A172 (cell line): Measurements from ENCODE around the gene FAM163A. TPM values are rescaled to one million over a fixed set of nuclear protein-coding genes. Genes with fewer than 3 reads are reported as not detected.
A peak's percentile ranks its signal among the peaks of the same experiment; 100 is the strongest.
"Not testable (repeated sequence)": the region's sequence is repeated elsewhere in the genome, so short reads cannot be mapped to it uniquely, and the experiment has no call there.

Experiments
- DNase-seq: peaks from one replicate; pipeline ENCODE4 v3.0.0-alpha.2; 2015; ENCODE audit warnings: low spot score
- total RNA-seq: library from RNA; depleted of rRNA; stranded (reverse); fragments of >200 nt; shearing (Covaris generic); gene quantifications from 2 replicates; pipeline ENCODE4 v1.2.3, GENCODE V29; 2014; rRNA removed

Gene FAM163A
- 0.10 and 0.24 TPM in 2 replicates for total RNA-seq

DNA sequence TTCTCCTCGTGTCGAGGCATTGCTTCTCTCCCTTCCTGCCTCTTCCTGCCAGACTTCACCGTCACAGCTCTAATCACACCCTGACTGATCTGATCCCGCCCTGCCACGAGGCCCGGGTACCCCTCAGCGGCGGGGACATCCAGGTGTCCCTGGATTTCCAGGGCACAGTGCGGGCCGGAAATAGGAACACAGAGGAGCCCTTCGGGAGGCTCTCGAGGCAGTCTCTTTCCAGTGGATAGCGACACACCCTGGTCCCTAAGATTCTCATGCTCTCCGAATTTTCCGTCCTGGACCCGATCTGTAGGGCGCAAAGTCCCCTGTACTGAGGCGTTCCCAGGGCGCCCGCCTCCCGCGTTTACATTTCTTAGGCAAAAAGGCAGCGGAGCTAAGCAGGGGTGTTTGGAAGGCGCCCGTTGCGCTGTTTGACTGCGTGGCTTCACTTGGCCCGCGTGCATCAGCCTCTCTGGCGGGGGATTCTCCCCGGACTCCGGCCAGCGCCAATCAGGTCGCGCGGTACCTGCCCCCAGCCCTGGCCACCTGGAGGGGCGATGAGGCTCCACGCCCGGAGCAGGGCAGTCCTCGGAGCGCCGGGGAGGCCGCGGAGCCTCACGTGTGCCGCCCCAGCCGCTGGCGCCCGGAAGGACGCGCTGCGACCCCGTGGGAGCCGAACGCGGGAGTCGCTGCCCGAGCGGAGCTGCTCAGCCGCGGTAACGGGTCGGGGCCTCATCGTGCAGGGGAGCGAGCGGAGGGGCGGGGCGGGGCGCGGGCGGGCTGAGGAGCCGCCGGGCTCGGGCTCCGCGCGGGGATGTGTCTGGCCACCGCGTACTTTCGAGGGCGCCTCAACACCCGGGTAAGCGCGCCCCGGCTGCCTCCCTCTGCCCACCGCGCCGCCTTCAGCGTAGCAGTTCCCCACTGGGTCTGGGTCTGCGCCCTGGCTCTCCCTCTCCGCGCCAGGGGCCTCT, at the start of gene FAM163A:
FAM163A (plus strand) TSS at position 575 of the 962 bp plus-strand sequence. CDS start 69,807 bp downstream, outside the sequence.
- DNase-seq: no peak

DNA sequence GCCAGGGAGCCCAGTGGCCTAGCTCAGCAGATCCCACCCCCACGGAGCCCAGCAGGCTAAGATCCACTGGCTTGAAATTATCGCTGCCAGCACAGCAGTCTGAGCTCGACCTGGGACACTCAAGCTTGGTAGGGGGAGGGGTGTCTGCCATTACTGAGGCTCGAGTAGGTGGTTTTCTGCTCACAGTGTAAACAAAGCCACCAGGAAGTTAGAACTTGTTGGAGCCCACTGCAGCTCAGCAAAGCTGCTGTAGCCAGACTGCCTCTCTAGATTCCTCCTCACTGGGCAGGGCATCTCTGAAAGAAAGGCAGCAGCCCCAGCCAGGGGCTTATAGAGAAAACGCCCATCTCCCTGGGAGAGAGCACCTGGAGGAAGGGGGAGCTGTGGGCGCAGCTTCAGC, 48.6 kb upstream of the FAM163A start:
- not testable (repeated sequence) for DNase-seq

DNA sequence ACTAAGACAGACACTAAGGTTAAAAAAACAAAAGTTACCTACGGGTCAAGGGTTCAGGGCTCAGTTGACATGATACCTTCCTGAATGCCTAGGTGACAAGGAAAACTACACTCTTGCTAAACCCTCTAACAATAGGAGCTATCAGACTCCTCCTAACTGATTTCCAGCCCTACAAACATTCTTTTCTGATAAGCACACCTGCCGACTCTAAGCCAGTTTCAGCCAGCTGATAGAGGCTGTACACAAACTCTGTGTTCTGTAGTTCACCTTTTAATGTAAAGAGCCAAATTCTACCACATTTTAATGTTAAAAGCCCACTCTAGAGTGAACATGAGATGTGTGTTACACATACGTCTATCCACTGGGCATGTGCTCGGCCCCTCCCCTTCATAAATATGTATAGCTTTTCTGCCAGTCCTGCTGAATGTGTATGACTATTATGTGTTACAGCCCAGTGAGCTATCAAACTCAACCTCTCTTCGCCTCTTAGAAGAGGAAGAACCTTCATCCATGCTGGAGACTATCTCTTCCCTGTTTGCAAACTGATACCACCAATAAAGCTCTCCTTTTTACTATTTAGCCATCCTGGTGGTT, 40.0 kb upstream of the FAM163A start:
- DNase-seq: no peak

DNA sequence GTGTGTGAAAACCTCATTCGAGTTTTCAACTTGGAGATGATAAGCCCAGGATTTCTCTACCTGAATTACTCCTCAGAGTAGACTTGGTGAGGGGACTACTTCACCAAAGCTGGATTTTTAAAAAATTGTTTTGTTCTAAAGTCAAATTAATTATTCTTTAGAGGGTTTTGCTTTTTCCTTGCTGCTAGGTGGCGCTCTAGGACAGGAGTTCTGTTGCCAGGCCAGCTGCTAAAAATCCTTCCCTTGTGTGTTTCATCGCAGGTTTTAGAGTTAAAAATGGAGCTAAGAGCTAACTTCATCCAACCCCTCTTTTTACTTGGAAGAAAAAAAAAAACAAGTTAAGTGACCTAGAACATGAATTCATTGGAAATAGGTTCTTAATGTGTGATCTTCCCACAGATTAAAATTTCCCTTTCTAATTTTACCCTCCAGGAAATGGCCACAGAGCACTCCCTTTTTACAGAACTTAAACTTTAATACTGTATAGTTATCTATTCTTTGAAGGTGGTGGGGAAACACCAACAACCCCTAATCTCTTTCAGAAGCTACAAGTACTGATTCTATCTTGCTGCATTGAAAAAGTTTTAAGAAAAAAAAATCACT, 36.7 kb upstream of the FAM163A start:
- peak; percentile 49 for DNase-seq

DNA sequence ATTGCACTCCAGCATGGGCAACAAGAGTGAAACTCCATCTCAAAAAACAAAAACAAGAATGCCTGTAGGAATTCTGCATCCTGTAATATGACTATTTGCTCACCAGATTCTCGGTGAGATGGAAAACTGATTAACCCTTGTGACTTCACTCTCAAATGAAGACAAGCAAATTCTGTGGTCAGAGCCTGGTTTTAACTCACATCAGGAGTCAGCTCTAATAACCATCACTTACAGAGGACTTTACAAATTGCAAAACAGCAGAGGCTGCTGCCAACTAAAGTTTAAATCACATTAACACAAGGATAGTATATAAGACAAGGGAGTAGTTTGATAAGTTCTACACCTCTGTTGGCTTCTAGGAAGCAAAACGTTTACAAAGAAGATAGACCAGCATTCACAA, 35.7 kb upstream of the FAM163A start:
- DNase-seq: no peak

DNA sequence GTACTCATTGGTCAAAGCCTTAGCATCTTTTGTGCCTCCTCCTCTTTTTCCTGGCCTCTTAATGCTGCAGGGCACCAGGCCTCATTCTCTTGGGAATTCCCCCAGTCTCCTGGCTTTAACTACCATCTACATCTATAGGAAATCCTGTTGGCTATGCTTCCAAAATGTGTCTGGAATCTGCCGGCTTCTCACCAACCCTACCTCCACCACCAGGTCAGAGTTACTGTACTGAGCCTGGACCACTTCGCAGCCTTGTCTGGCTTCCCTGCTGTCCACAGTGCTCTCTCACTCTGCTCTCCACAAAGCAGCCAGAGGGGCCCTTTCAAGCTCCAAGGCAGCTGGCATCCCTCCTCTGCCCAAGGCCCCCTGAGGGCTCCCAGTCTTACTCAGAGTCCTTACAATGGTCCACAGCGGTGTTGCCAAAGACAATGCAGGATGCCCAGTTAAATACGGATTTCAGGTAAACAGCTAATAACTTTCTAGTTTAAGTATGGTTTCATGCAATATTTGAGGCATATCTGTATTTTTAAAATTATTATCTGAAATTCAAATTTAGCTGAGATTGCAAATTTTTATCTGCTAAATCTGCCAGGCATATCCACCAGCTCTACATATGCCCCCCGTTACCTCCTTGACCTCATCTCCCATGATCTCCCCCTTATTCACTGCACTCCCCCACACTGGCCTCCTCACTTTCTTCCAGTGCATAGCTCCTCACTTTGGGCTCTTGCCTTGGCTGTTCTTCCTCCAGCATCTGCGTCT, 34.5 kb upstream of the FAM163A start:
- DNase-seq: no peak

DNA sequence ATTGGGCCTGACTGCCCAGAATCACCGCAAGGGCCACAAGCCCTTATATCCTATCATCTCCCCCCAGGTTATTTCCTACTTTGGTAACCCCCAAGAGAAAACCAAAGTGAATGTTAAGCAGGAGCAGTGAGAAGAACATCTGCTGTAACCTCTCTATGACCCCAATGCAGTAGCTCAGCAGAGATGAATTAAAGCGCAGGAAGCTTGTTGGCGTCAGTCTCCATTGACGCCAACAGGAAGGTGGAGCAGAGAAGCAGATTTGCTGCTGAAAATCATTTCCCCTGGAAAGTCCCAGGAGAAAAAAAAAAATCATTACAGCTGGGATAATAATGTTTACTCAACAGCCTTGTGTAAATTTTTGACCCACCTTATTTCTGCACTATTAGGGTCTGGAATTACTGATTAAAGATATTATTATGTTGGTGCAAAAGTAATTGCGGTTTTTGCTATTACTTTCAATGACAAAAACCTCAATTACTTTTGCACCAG, 33.2 kb upstream of the FAM163A start:
- peak; percentile 53 for DNase-seq

DNA sequence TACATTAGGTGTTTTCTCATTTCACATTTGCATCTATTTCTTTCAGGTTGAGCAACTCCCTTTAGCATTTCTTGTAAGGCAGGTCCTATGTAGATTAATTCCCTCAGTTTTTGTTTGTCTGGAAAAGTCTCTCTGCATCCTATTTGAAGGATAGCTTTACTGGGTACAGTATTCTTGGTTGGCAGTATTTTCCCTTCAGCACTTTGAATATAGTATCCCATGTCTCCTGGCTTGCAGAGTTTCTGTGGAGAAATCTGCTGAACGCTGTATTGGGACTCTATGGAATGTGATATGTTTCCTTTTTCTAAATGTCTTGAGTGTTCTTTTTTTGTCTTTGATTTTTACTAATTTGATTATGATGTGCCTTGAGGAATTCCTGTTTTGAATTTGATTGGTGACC, 28.9 kb upstream of the FAM163A start:
- no peak for DNase-seq

DNA sequence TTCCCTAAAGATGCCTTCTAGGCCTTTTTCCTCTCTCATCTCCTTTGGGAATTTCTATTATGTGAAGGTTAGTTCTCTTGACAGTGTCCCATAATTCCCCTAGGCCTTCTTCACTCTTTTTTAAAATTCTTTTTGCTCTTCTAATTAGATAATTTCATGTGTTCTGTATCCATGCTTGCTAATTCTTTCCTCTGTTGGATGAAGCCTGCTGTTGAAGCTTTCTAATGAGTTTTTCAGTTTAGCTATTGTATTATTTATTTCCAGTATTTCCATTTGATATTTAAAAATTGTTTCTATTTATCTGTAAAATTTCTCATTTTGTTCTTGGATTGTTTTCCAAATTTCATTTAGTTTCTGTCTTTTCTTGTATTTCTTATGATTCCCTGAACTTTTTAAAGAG, 28.5 kb upstream of the FAM163A start:
- no peak for DNase-seq

DNA sequence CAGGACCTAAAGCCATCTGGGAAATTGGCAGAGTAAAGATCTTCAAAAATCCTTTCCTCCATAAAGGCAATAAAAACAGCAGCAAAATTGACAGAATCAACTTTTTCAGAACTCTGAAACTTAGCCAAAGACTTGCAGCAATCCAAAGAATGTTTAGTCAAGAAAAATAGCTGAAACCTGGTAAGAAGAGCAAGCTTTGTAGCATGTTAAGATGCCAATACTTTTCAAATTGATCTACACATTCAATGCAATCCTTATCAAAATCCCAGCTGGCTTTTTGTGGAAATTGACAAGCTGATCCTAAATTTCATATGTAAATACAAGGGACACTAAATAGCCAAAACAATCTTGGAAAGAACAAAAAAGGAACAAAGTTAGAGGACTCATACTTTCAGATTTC, 23.8 kb upstream of the FAM163A start:
- DNase-seq: no peak

DNA sequence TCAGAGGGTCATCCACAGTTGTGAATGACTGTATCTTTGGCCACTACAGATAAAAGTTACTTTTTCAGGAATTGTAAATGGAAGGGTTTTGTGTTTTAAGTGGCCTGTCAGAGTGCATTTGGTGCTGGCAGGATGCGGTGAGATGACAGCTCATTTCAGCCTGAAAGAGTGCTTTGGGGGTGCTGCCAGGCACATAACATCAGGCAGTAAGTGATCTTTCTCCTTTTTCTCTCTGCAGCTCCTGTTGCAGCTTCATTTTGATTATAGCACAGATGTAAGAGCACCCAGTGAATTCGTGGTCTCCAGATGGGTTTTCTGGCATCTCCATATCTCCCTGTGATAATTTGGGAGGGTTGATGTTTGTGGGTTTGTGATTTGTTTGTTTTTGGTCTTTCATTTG, 14.8 kb upstream of the FAM163A start:
- peak; percentile 80 for DNase-seq

DNA sequence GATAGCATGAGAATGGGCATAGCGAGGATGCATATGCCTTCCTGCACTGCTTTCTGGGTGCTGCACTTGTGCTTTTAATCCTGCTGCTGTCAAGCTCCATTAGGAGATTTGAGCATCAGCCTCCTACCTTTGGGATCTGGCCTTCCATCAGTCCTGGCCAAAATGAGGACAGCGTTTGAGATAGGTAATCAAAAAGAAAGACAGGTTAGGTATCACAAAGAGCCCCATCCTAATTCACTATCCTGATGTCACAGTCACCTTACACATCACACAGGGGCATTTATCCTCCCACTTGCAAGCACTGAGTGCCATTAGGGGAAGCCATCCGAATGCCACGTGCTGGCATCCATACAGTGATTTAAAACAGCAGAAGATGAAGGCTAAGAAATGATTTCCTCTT, 13.2 kb upstream of the FAM163A start:
- no peak for DNase-seq

DNA sequence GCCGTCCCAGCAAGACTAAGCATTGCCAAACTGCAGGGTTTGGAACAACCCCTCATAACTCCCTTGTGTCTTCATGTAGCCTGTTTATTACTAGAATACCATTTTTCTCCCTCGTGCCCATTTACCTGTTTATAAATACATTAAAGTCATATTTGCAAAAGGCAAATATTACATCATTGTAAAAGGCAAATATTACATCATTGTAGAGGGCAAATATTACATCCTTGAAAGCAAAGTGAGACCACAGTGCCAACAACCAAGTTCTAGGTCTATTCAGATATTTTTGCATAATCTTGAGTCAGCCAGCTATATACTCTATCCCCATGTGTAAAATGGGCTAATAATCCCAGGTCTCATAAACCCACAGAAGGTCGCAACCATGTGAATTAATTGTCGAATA, 11.4 kb upstream of the FAM163A start:
- DNase-seq: no peak

DNA sequence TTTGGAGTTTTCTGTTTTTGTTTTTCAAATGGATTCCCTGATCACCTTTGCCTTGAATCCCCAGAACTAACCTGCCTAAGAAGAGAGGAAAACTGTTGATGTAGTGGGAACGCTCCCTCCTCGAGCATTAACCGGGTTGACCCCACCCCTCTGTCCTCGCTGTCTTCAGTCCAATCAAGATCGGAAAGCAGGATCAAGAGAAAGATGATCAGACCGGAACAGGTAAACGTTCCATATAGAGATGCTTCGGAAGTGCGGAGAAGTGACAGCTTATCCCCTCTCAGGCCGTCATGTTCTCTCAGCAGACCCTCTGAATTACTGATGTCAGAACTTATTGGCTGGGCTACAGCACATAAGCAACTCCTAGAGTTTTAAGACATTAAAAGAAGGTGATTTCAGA, 800 bp upstream of the FAM163A start:
- no peak for DNase-seq

DNA sequence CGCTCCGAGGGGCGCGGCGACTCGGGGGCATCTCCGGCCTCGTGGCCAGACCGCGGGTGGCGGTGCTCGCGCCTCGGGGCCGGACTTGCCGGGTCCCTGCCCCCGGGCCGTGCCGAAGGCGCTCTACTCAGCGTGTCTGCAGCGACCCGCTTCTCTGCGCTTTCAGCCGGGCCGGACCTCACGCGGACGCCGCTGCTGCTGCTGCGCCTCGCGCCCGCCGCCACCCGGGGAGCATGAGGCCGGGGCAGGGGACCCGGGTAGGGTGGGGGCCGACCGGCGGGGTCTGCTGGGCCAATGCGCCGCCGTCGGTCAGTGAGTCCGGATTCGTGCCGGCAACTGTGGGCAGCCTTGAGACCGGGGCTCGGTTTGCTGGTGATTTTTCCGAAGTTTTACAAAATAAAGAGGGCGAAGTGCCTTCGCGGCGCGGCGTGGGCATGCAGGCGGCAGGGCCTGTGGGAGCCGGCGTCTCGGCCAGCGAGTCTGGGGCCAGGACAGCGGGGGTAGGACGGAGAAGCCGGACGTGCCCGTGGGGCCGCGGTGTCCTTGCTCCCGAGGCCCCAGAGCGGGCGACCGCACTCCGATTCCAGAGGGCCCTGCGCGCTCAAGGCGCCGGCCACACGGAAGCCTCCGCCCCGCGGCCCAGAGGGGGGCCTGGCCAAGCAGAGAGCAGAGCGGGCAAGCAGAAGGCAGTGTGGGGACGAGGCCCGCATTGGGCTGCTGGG, 749 bp downstream of the FAM163A start:
- DNase-seq: no peak

DNA sequence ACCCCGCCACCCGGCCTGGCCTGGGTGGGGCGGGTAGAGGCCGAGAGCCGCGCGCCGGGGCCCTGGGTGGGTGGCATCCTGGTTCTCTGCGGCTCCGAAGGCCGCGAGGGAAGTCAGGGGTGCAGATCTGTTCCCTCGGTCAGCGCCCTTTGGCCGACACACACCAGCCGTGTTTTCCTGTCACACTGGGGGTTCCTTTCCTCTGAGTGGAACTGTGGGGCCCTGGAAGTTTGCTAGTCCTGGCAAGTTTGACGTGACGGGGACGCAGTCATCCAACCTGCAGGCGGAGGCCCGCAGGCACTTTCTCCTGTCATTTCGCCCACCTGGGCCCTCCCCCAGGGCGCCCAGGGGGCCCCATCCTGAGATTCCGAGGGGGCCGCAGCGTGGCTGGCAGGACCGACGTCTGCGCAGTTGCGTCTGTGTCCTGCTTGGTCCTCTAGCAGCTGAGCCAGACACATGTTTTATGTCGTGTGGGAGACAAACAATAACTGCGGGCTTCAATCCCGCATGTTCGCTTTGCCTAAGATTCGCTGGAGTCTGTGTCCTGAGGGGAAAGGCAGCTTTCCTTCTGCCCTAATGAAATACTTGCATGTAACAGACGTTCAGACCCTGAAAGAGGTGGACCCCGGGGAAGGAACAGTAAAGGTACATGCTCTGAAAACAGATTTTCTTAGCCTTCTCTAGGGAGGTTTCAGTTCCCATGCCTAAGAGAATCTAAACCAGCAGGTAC, 1.5 kb downstream of the FAM163A start:
- DNase-seq: no peak

DNA sequence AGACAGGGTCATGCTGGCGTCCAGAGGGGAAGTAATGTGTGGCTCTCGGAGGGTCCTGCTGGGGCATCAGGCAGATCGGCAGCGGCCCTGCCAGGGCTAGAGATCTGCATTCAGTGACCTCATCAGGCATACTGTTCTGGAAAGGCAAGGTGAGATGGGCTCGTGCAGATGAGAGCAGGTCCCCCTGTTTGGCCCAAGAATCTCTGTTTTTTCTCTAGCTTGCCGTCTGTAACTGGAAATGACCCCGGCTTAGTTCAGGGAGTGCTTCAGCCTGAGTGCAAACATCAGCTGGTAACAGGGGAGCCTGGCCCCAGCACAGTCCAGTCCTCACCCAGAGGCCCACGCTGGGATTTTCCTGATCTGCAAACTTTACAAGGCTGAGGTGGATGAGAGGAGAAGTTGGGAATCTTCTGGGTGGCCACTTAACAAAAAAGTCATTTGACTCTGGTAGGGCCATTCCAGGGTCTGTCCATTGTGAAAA, 2.1 kb downstream of the FAM163A start:
- DNase-seq: no peak

DNA sequence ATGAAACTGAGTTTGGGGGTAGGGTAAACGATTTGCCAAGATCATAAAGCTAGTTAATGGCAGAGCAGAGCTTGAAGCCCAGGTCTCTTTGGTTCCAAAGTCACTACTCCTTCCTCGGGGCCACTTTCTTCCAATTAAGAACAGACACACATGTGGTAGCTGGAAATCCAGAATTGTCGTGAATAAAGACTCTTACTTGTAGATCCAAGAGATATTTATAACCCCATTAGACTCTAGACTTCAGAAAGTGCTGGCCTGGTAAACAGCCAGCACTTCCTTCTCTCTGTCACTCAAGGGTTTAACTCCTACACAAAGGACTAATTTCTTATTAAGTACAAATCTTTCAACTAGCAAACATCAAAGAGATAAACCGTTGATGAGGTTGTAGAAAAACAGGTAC, 2.7 kb downstream of the FAM163A start:
- DNase-seq: no peak

DNA sequence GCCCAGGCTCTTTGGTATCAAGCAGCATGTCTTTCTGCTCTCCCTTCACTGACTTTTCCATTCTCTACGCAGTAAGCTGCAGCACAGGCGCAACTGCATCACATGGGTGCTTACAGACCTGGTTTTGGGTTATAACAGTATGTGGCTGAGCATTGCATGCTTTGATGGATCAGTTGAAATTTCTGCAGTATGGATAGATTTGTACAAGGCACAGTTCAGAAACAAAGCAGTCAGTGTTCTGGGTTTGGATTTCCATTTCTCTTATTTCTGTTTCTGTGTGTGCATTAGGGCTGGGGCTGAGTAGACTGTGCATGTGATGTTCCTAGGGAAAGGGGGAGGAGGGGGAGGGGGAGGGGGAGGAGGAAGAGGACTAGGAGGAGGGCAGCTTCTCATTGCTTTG, 4.5 kb downstream of the FAM163A start:
- no peak for DNase-seq

DNA sequence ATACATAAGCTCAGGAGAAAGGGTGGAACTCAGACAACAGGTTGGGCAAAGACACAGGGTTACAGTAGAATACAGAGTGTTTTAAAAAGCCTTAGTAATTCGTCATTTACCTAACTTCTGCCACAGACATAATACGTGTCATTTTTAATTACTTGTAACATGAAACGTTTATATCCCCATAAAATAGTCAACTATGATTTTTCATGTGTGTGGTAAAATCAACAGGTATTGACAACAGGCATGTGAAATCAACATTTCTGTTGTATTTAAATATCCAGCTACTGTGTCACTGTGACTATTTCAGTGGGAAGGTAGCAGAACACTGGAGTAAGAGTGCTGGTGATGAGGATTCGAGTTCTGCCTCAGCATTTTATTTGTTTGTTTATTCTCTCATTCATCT, 5.7 kb downstream of the FAM163A start:
- DNase-seq: no peak
